Measurements from ENCODE around the gene ST14. TPM values are rescaled to one million over a fixed set of nuclear protein-coding genes. Genes with fewer than 3 reads are reported as not detected.

The ST14 gene
- total RNA-seq, 1 experiment from 2014 or later = 33.9 TPM

GRCh38 chr11:130234315-130234714 is 74.7 kb downstream of the ST14 start (continued):
- TF ChIP-seq ARID4B (CRISPR knock-in tag; IDR thresholded peaks at IDR 0.05; ENCODE audit: borderline replicate concordance) (no peak), ZNF423 (CRISPR knock-in tag; IDR thresholded peaks at IDR 0.05) (no peak), ATF3 (CRISPR knock-in tag; conservative IDR thresholded peaks at IDR 0.05) (no peak), ATF6 (CRISPR knock-in tag; IDR thresholded peaks at IDR 0.05) (no peak), ZNF138 (CRISPR knock-in tag; conservative IDR thresholded peaks at IDR 0.05) (no peak)

GRCh38 chr11:130237282-130238006 is 77.9 kb downstream of the ST14 start:
- no peaks in the 10 kb centered on the region for H3K27me3 Mint-ChIP-seq (ENCODE audit: low read depth)
- peaks cover 41% of the 10 kb centered on the region for H3K36me3 Mint-ChIP-seq
- H3K4me3 Mint-ChIP-seq = no peak overlapping the region
- DNase-seq (ENCODE audit: low spot score) = no peak
- H3K27ac Mint-ChIP-seq = no peak overlapping the region
- peaks cover 2% of the 10 kb centered on the region; the same call in 1 of the 2 replicates for H3K4me1 Mint-ChIP-seq
- ATAC-seq = no peak
- TF ChIP-seq OVOL2 (CRISPR knock-in tag; IDR thresholded peaks at IDR 0.05; ENCODE audit: borderline replicate concordance) (no peak), CREB1 (CRISPR knock-in tag; IDR thresholded peaks at IDR 0.05) (no peak), ZNF281 (CRISPR knock-in tag; IDR thresholded peaks at IDR 0.05) (no peak), ERG (CRISPR knock-in tag; IDR thresholded peaks at IDR 0.05) (no peak), ZNF232 (CRISPR knock-in tag; IDR thresholded peaks at IDR 0.05) (no peak), USF2 (CRISPR knock-in tag; IDR thresholded peaks at IDR 0.05) (no peak), JAZF1 (CRISPR knock-in tag; IDR thresholded peaks at IDR 0.05) (no peak), NFATC4 (CRISPR knock-in tag; IDR thresholded peaks at IDR 0.05) (no peak), STAT6 (CRISPR knock-in tag; conservative IDR thresholded peaks at IDR 0.05; ENCODE audit: low read depth) (no peak), HMGA2 (CRISPR knock-in tag; IDR thresholded peaks at IDR 0.05) (no peak), ZNF425 (CRISPR knock-in tag; conservative IDR thresholded peaks at IDR 0.05) (no peak)
- H3K9me3 Mint-ChIP-seq = no peaks in the 10 kb centered on the region
- ChIA-PET POLR2A (no interaction called here), CTCF (no interaction called here)
